ENCODE data around the gene CRYGS. TPM values are rescaled to one million over a fixed set of nuclear protein-coding genes. Genes with fewer than 3 reads are reported as not detected.

Gene CRYGS
- total RNA-seq, 1 donor from 2014 or later = 2.6 TPM

- DNase-seq (ENCODE audit: low spot score) (no peak), ATAC-seq (no peak)
These were observed 46.6 kb downstream of the CRYGS start for GRCh38 chr3:186497608-186498007.

GRCh38 chr3:186496635-186497034 lies 47.5 kb downstream of the CRYGS start:
- DNase-seq (ENCODE audit: low spot score) = no peak
- no peak for ATAC-seq

GRCh38 chr3:186496016-186496415 lies 48.2 kb downstream of the CRYGS start:
- DNase-seq (ENCODE audit: low spot score) = no peak
- ATAC-seq = no peak

DNA sequence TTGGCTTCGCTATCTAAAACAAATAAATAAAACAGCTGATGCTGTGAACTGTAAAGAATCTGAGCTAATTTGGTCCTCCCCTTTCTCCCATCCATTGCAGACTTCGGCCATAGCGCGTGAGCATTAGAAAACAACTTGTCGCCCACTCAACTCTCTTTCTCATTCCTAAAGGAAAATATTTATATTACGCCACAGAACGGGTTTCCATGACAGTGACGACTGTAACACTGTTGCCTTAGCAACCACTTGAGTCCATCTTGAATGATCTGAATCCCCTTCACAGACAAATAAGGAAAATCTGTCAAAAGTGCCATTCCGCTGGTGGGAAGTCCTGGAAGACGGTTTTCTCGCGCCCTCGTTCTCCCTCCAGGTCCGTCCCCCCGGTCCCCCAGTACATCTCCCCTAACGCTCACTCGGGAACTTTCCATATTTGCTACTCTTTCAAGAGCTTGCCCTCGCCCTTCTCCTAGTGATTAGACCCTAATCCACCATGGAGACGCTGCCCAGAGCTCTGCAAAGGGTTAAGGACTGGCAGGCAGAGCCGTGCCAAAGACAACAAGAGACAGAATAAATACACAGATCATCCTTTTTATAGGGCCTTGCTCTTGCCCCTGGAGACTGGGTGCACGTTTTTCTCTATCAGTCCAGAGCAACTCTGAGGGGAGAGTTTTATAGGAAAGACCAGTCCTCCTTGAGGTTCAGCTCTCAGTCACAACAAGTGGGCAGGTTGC lies 50.5 kb downstream of the CRYGS start:
- ATAC-seq (no peak), DNase-seq (ENCODE audit: low spot score) (no peak)

GRCh38 chr3:186492385-186492984 lies 51.7 kb downstream of the CRYGS start:
- ATAC-seq (peak; percentile 84), DNase-seq (ENCODE audit: low spot score) (peak; percentile 51)

DNA sequence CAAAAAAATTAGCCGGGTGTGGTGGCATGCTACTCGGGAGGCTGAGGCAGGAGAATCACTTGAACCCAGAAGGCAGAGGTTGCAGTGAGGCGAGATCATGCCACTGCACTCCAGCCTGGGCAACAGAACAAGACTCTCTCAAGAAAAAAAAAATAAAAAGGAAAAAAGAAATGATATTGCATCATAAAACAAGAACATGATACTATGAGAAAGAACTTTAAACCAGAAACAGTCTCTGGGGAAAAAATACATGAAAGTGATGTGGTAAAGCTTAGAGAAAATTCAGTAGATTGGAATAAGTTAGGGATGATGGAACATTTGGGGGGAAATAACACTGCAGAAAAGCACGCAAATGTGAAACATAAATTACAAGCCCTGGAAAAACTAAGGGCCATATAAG lies 54.7 kb downstream of the CRYGS start:
- no peak for DNase-seq (ENCODE audit: low spot score)
- ATAC-seq = no peak

Other genes with a start within 250 kb of the CRYGS start
- 1.4 TPM for gene DGKG, start 182.1 kb downstream of the CRYGS start, total RNA-seq
- gene TBCCD1, start 23.0 kb upstream of the CRYGS start, total RNA-seq = 6.4 TPM
- gene DNAJB11, start 26.3 kb upstream of the CRYGS start, total RNA-seq = 35.3 TPM
- 763 TPM for gene AHSG, start 68.7 kb upstream of the CRYGS start, total RNA-seq
- gene FETUB, start 96.0 kb upstream of the CRYGS start, total RNA-seq = 49.9 TPM
- gene HRG, start 121.6 kb upstream of the CRYGS start, total RNA-seq = 324 TPM
- 1,019 TPM for gene KNG1, start 173.0 kb upstream of the CRYGS start, total RNA-seq
- 143 TPM for gene EIF4A2, start 239.2 kb upstream of the CRYGS start, total RNA-seq